Immature natural killer cell (primary cell): Measurements from ENCODE around the gene DHX9. TPM values are rescaled to one million over a fixed set of nuclear protein-coding genes. Genes with fewer than 3 reads are reported as not detected.

Source experiments
- DNase-seq, 3 donors: peaks; one replicate each; pipeline ENCODE4 v3.0.0; 2022; ENCODE audit warnings: mixed read lengths in 1 of 3
- H3K27ac Mint-ChIP-seq, 6 donors: one replicate each; pipeline ENCODE4 v1.8.0; 2020; ENCODE audit warnings: mixed read lengths in 6 of 6, mild to moderate bottlenecking in 5 of 6, inconsistent platforms in 4 of 6, moderate library complexity in 3 of 6
- H3K27me3 Mint-ChIP-seq, 3 donors: one replicate each; pipeline ENCODE4 v1.8.0; 2020 to 2021; ENCODE audit warnings: low read depth in 3 of 3, mild to moderate bottlenecking in 3 of 3, mixed read lengths in 3 of 3, moderate library complexity in 3 of 3, inconsistent platforms in 1 of 3
- H3K36me3 Mint-ChIP-seq, 3 donors: one replicate each; pipeline ENCODE4 v1.8.0; 2020; ENCODE audit warnings: mixed read lengths in 3 of 3, inconsistent platforms in 2 of 3, mild to moderate bottlenecking in 2 of 3
- H3K4me1 Mint-ChIP-seq, 2 donors: one replicate each; pipeline ENCODE4 v1.8.0; 2020; ENCODE audit warnings: inconsistent platforms in 2 of 2, mild to moderate bottlenecking in 2 of 2, mixed read lengths in 2 of 2, moderate library complexity in 1 of 2
- H3K4me3 Mint-ChIP-seq, 5 donors: one replicate each; pipeline ENCODE4 v1.8.0; 2020; ENCODE audit warnings: mild to moderate bottlenecking in 5 of 5, mixed read lengths in 5 of 5, inconsistent platforms in 3 of 5, moderate library complexity in 3 of 5
- H3K9me3 Mint-ChIP-seq, 6 donors: one replicate each; pipeline ENCODE4 v1.8.0; 2020; ENCODE audit warnings: mild to moderate bottlenecking in 6 of 6, mixed read lengths in 6 of 6, inconsistent platforms in 4 of 6, moderate library complexity in 3 of 6
- polyA plus RNA-seq, 3 donors: library from polyadenylated mRNA; unstranded; fragments of 300-500 nt; fragmentation: Illumina TruSeq; gene quantifications; one replicate each; pipeline ENCODE4 v1.2.3, GENCODE V29; 2021

The DHX9 gene
- polyA plus RNA-seq, 3 donors from 2014 or later: 71.0 to 102 (median 96.5) TPM

GRCh38 chr1:182816863-182817262 lies 22.3 kb upstream of the DHX9 start:
- Mint-ChIP-seq H3K4me1 (no peaks in the 10 kb centered on the region), H3K27ac (no peak overlapping the region), H3K4me3 (no peak overlapping the region), H3K36me3 (peaks cover 18 to 43% (median 35%) of the 10 kb centered on the region in 3 donors), H3K9me3 (no peaks in the 10 kb centered on the region), H3K27me3 (no peaks in the 10 kb centered on the region)
- no peak for DNase-seq

DNA sequence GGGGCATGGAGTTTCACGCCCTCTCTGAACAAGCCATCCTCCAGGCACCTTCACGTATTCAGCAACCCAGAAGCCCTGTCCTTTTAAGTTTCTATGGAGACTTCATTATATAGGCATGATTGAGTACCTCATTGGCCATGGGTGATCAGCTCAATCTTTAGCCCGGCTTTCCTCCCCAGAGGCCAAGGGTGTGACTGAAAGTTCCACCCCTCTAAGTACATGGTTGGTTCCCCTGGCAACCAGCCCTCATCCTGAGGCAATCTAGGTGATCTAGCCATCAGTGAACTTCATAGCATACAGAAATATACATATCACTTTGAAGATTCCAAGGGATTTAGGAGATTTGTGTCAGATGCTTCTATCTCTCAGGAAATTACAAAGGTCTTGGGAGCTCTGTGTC lies 21.3 kb upstream of the DHX9 start:
- DNase-seq: no peak
- Mint-ChIP-seq H3K4me1 (no peaks in the 10 kb centered on the region), H3K27me3 (peaks cover 0 to 2% (median 0%) of the 10 kb centered on the region in 3 donors), H3K9me3 (no peaks in the 10 kb centered on the region), H3K27ac (no peak overlapping the region), H3K36me3 (peaks cover 19 to 44% (median 38%) of the 10 kb centered on the region in 3 donors), H3K4me3 (no peak overlapping the region)

GRCh38 chr1:182823220-182823619 lies 15.9 kb upstream of the DHX9 start:
- no peak overlapping the region for H3K4me3 Mint-ChIP-seq
- H3K36me3 Mint-ChIP-seq: peaks cover 18 to 36% (median 34%) of the 10 kb centered on the region in 3 donors
- peaks cover 0 to 2% (median 0%) of the 10 kb centered on the region in 3 donors for H3K27me3 Mint-ChIP-seq
- no peak for DNase-seq
- H3K4me1 Mint-ChIP-seq: no peaks in the 10 kb centered on the region
- H3K9me3 Mint-ChIP-seq: no peaks in the 10 kb centered on the region
- no peak overlapping the region for H3K27ac Mint-ChIP-seq

GRCh38 chr1:182826892-182827291 lies 12.3 kb upstream of the DHX9 start:
- no peak for DNase-seq
- Mint-ChIP-seq H3K36me3 (peaks cover 20 to 32% (median 26%) of the 10 kb centered on the region in 3 donors), H3K27me3 (peaks cover 0 to 2% (median 0%) of the 10 kb centered on the region in 3 donors), H3K4me3 (no peak overlapping the region), H3K4me1 (no peaks in the 10 kb centered on the region), H3K9me3 (no peaks in the 10 kb centered on the region), H3K27ac (no peak overlapping the region)

- Mint-ChIP-seq H3K4me1 (no peaks in the 10 kb centered on the region), H3K36me3 (peaks cover 15 to 26% (median 15%) of the 10 kb centered on the region in 3 donors), H3K4me3 (no peak overlapping the region), H3K27ac (no peak overlapping the region), H3K9me3 (no peaks in the 10 kb centered on the region), H3K27me3 (no peaks in the 10 kb centered on the region)
- DNase-seq: no peak
Measured at GRCh38 chr1:182829285-182829932, 9.7 kb upstream of the DHX9 start.

GRCh38 chr1:182833271-182833670 lies 5.9 kb upstream of the DHX9 start:
- DNase-seq: no peak
- Mint-ChIP-seq H3K27me3 (no peaks in the 10 kb centered on the region), H3K4me3 (no peak overlapping the region), H3K27ac (no peak overlapping the region), H3K36me3 (peaks cover 11 to 13% (median 11%) of the 10 kb centered on the region in 3 donors), H3K9me3 (no peaks in the 10 kb centered on the region), H3K4me1 (no peaks in the 10 kb centered on the region)

DNA sequence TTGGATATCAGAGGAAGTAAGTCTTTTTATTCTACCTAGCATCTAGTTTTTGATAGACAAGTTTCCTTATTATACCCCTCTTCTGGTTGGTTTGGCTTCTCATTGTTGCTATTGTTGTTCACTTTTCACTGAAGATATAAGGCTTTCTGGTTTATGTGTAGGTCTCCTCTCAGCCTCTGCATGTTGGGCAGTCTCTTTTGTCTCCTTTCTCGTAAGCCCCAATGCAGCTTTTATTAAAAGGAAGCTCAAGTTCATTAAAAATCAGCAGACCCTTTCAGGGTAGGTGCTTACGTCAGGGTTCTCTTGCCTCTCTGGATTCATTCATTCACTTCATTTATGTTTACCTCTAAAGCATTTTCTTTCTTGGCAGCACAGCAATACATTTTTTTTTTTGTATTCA lies 4.8 kb upstream of the DHX9 start:
- DNase-seq: no peak
- H3K4me3 Mint-ChIP-seq: no peak overlapping the region
- H3K27ac Mint-ChIP-seq: no peak overlapping the region
- H3K9me3 Mint-ChIP-seq: no peaks in the 10 kb centered on the region
- peaks cover 5 to 7% (median 7%) of the 10 kb centered on the region in 3 donors for H3K27me3 Mint-ChIP-seq
- peaks cover 4 to 6% (median 6%) of the 10 kb centered on the region in 3 donors for H3K36me3 Mint-ChIP-seq
- peaks cover 6% of the 10 kb centered on the region in 2 donors for H3K4me1 Mint-ChIP-seq

DNA sequence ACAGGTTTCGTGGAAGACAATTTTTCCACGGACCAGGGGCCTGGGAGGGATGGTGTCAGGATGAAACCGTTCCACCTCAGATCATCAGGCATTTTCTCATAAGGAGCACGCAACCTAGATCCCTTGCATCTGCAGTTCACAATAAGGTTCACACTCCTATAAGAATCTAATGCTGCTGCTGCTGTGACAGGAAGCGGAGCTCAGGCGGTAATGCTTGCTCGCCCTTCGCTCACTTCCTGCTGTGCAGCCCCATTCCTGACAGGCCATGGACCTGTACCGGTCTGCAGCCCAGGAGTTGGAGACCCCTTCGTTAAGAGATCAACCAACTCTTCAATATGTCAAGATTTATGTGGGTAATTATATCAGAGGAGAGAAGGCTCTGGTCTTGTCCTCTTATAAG lies 3.3 kb upstream of the DHX9 start:
- no peaks in the 10 kb centered on the region for H3K9me3 Mint-ChIP-seq
- no peak for DNase-seq
- no peak overlapping the region for H3K27ac Mint-ChIP-seq
- H3K36me3 Mint-ChIP-seq: no peaks in the 10 kb centered on the region
- peaks cover 7 to 19% (median 13%) of the 10 kb centered on the region in 3 donors for H3K27me3 Mint-ChIP-seq
- H3K4me3 Mint-ChIP-seq: no peak overlapping the region
- H3K4me1 Mint-ChIP-seq: peaks cover 19 to 21% of the 10 kb centered on the region in 2 donors

DNA sequence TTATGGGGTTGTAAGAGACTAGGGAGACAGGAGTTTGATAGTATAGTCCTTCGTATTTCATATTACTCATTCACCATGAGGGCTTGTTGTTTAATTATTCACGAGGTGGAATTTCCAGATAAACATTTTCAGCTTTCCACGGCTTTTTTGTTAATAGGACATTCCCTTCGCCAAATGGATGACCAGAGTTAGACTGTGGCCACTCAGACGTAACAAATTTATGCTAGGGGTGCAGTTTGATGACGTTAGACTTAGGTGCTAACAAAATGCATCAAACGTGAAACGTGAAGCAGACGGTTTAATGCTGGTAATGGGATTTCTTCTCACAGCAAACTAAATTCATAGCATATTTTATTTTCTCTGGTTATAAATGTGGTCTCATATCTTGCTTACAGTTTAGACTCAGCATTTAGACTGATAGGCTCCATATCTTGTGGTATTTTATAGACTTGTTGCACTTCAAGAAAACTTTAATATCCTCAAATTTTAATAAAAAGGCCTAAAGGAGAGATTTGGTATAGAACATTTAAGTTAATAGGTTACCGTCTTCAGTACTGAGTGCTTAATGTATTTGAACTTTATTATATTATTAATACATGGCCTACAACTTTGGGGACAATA lies 2.3 kb downstream of the DHX9 start:
- Mint-ChIP-seq H3K4me1 (peaks cover 59 to 73% of the 10 kb centered on the region in 2 donors), H3K27ac (peak overlapping the region in 5 of 6 donors; percentile 12 to 95 (median 60)), H3K27me3 (peaks cover 7 to 19% (median 13%) of the 10 kb centered on the region in 3 donors), H3K4me3 (peak overlapping the region; percentile 92 to 98 (median 97)), H3K9me3 (no peaks in the 10 kb centered on the region), H3K36me3 (peaks cover 0 to 7% (median 2%) of the 10 kb centered on the region in 3 donors)
- DNase-seq: no peak

DNA sequence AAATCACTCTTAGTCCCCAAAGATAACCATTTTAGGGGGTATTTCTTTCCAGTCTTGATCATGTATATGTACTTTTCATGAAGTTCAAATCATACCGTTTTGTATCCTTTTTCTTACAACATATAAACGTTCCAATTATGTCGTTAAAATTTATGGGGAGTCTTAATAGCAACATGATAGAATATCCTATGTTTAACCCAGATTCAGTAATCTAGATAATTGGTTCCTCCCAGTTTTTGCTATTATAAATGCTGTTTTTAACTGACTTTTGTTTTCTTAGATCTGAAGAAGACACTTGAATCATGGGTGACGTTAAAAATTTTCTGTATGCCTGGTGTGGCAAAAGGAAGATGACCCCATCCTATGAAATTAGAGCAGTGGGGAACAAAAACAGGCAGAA lies 3.1 kb downstream of the DHX9 start:
- peaks cover 59 to 81% of the 10 kb centered on the region in 2 donors for H3K4me1 Mint-ChIP-seq
- H3K9me3 Mint-ChIP-seq: no peaks in the 10 kb centered on the region

GRCh38 chr1:182845379-182845778 lies 6.2 kb downstream of the DHX9 start:
- peak overlapping the region in 2 of 6 donors; percentile 4 to 34 for H3K27ac Mint-ChIP-seq
- no peak overlapping the region for H3K4me3 Mint-ChIP-seq
- peaks cover 59 to 95% of the 10 kb centered on the region in 2 donors for H3K4me1 Mint-ChIP-seq
- peaks cover 9 to 35% (median 26%) of the 10 kb centered on the region in 3 donors for H3K36me3 Mint-ChIP-seq
- H3K27me3 Mint-ChIP-seq: peaks cover 0 to 4% (median 0%) of the 10 kb centered on the region in 3 donors
- DNase-seq: no peak
- no peaks in the 10 kb centered on the region for H3K9me3 Mint-ChIP-seq

More for the DNA sequence above, 3.1 kb downstream of the DHX9 start:
- H3K27me3 Mint-ChIP-seq: peaks cover 7 to 19% (median 13%) of the 10 kb centered on the region in 3 donors
- H3K4me3 Mint-ChIP-seq: peak overlapping the region in 1 of 5 donors; percentile 97
- DNase-seq: no peak
- peaks cover 0 to 12% (median 10%) of the 10 kb centered on the region in 3 donors for H3K36me3 Mint-ChIP-seq
- peak overlapping the region in 5 of 6 donors; percentile 19 to 51 (median 34) for H3K27ac Mint-ChIP-seq

GRCh38 chr1:182845894-182846293 lies 6.7 kb downstream of the DHX9 start:
- Mint-ChIP-seq H3K4me1 (peaks cover 56 to 95% of the 10 kb centered on the region in 2 donors), H3K27me3 (peaks cover 0 to 2% (median 0%) of the 10 kb centered on the region in 3 donors), H3K36me3 (peaks cover 9 to 36% (median 28%) of the 10 kb centered on the region in 3 donors), H3K27ac (peak overlapping the region in 1 of 6 donors; percentile 34), H3K4me3 (no peak overlapping the region), H3K9me3 (no peaks in the 10 kb centered on the region)
- DNase-seq: no peak

DNA sequence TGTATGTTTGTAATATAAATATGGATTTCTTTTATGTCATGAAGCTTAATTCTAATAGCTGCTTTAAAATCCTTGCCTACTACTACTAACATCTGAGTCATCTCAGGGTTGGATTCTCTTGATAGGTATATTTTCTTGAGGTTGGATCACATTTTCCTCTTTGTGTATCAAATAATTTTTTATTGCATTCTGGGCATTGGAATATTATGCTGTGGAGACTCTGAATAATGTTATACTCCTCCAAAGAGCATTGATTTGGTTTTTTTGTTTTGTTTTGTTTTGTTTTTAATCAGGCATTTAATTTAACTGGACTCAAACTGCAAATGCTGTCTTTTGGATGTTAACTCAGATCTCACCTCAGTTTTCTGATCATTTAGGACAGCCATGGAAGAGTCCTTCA lies 8.0 kb downstream of the DHX9 start:
- peaks cover 0 to 2% (median 0%) of the 10 kb centered on the region in 3 donors for H3K27me3 Mint-ChIP-seq
- peaks cover 46 to 89% of the 10 kb centered on the region in 2 donors for H3K4me1 Mint-ChIP-seq
- no peak overlapping the region for H3K27ac Mint-ChIP-seq
- H3K36me3 Mint-ChIP-seq: peaks cover 9 to 40% (median 30%) of the 10 kb centered on the region in 3 donors
- H3K4me3 Mint-ChIP-seq: peak overlapping the region in 1 of 5 donors; percentile 2
- no peaks in the 10 kb centered on the region for H3K9me3 Mint-ChIP-seq
- no peak for DNase-seq

- Mint-ChIP-seq H3K36me3 (peaks cover 16 to 54% (median 30%) of the 10 kb centered on the region in 3 donors), H3K4me3 (no peak overlapping the region), H3K27me3 (peaks cover 0 to 2% (median 0%) of the 10 kb centered on the region in 3 donors), H3K9me3 (no peaks in the 10 kb centered on the region), H3K27ac (peak overlapping the region in 4 of 6 donors; percentile 21 to 76 (median 48)), H3K4me1 (peaks cover 32 to 72% of the 10 kb centered on the region in 2 donors)
- DNase-seq: no peak
Measured at GRCh38 chr1:182848736-182849135, 9.6 kb downstream of the DHX9 start.
